OCI-LY7 (cell line): ENCODE measurements around the gene GLIPR2. TPM values are rescaled to one million over a fixed set of nuclear protein-coding genes. Genes with fewer than 3 reads are reported as not detected.
A peak's percentile ranks its signal among the peaks of the same experiment; 100 is the strongest.

Experiments
- BruUV-seq: library from RNA; stranded (reverse); fragments of 400-500 nt; replicated peaks from 2 replicates; lab custom pipeline; 2021; lab: Mats Ljungman, UMichigan
- CTCF ChIA-PET: fragments of 300-600 bp; sonication (Branson Sonifier 250); formaldehyde crosslinking; loops from one replicate; lab custom pipeline; 2022; ENCODE audit warnings: antibody characterized with exemption; ENCODE audit not compliant: unreplicated experiment; lab: Charles Lee
- POLR2A ChIA-PET: fragments of 300-600 bp; sonication (Branson Sonifier 250); formaldehyde crosslinking; loops from one replicate; lab custom pipeline; 2022; ENCODE audit warnings: antibody characterized with exemption; lab: Charles Lee
- DNase-seq: peaks from one replicate; pipeline ENCODE4 v3.0.0-alpha.2; 2015; ENCODE audit warnings: low spot score
- H2AFZ ChIP-seq: fragments of 200-600 bp; sonication (generic), shearing (Covaris generic); 2 replicates; pipeline ENCODE4 v1.6.1; 2014; ENCODE audit warnings: mild to moderate bottlenecking, antibody characterized with exemption, low read length, moderate library complexity
- H3K27ac ChIP-seq: fragments of 200-600 bp; sonication (generic); 2 replicates; pipeline ENCODE4 v1.5.1; 2014; ENCODE audit warnings: mixed run types, low read depth, mild to moderate bottlenecking, moderate library complexity, low read length, inconsistent platforms; ENCODE audit not compliant: poor library complexity, severe bottlenecking
- H3K36me3 ChIP-seq: fragments of 200-600 bp; sonication (generic); 2 replicates; pipeline ENCODE4 v1.6.1; 2014; ENCODE audit warnings: mild to moderate bottlenecking, antibody characterized with exemption, low read length, moderate library complexity, mixed read lengths; ENCODE audit not compliant: insufficient read depth
- H3K4me1 ChIP-seq: fragments of 200-600 bp; sonication (generic); 2 replicates; pipeline ENCODE4 v1.5.1; 2014; ENCODE audit warnings: mild to moderate bottlenecking, low read length; ENCODE audit not compliant: insufficient read depth, poor library complexity, severe bottlenecking
- H3K4me2 ChIP-seq: fragments of 200-600 bp; sonication (generic); 2 replicates; pipeline ENCODE4 v1.6.1; 2014; ENCODE audit warnings: mild to moderate bottlenecking, low read length
- H3K4me3 ChIP-seq: fragments of 200-600 bp; sonication (generic); 2 replicates; pipeline ENCODE4 v1.5.1; 2014; ENCODE audit warnings: mild to moderate bottlenecking, low read depth, low read length; ENCODE audit not compliant: poor library complexity, severe bottlenecking
- H3K79me2 ChIP-seq: fragments of 200-600 bp; sonication (generic); 2 replicates; pipeline ENCODE4 v1.6.1; 2016; ENCODE audit warnings: low read depth, mild to moderate bottlenecking, low read length, moderate library complexity, mixed read lengths; ENCODE audit not compliant: insufficient read depth
- H3K9me2 ChIP-seq: fragments of 200-600 bp; sonication (generic); 2 replicates; pipeline ENCODE4 v1.6.1; 2016; ENCODE audit warnings: mild to moderate bottlenecking, low read length, mixed read lengths; ENCODE audit not compliant: insufficient read depth
- H3K9me3 ChIP-seq: fragments of 200-600 bp; sonication (generic); 2 replicates; pipeline ENCODE4 v1.6.1; 2014; ENCODE audit warnings: mild to moderate bottlenecking, mixed run types, low read length, mixed read lengths
- H4K20me1 ChIP-seq: fragments of 200-600 bp; sonication (generic); 2 replicates; pipeline ENCODE4 v1.6.1; 2014; ENCODE audit warnings: mild to moderate bottlenecking, antibody characterized with exemption, low read length, moderate library complexity, mixed read lengths; ENCODE audit not compliant: insufficient read depth
- EZH2phosphoT487 ChIP-seq: fragments of 200-600 bp; sonication (generic); IDR thresholded peaks from 2 replicates; pipeline ENCODE4 v1.6.1; 2018; ENCODE audit warnings: low read depth, borderline replicate concordance, mild to moderate bottlenecking, mixed run types, antibody characterized with exemption, low read length, moderate library complexity, mixed read lengths
- intact Hi-C: fragments of 100-400 bp; cut with micrococcal nuclease; formaldehyde crosslinking; loops from one replicate; pipeline ENCODE4 v1.10.0; 2022; ENCODE audit not compliant: unreplicated experiment
- total RNA-seq, 2 experiments: library from RNA; depleted of rRNA in 1 of 2; stranded (reverse); fragments of >200 nt in 1 of 2; shearing (Covaris generic) in 1 of 2; gene quantifications; 2 replicates each; pipeline ENCODE4 v1.2.3, GENCODE V29; 2014 to 2022
- TF ChIP-seq, protein P1 (sequence below): fragments of 200-600 bp; sonication (generic); conservative IDR thresholded peaks from 2 replicates; pipeline ENCODE4 v1.5.1; 2014; ENCODE audit warnings: mild to moderate bottlenecking, antibody characterized with exemption, low read length, moderate library complexity, mixed read lengths

The GLIPR2 gene
- total RNA-seq, 2 experiments from 2014 or later = not detected

DNA sequence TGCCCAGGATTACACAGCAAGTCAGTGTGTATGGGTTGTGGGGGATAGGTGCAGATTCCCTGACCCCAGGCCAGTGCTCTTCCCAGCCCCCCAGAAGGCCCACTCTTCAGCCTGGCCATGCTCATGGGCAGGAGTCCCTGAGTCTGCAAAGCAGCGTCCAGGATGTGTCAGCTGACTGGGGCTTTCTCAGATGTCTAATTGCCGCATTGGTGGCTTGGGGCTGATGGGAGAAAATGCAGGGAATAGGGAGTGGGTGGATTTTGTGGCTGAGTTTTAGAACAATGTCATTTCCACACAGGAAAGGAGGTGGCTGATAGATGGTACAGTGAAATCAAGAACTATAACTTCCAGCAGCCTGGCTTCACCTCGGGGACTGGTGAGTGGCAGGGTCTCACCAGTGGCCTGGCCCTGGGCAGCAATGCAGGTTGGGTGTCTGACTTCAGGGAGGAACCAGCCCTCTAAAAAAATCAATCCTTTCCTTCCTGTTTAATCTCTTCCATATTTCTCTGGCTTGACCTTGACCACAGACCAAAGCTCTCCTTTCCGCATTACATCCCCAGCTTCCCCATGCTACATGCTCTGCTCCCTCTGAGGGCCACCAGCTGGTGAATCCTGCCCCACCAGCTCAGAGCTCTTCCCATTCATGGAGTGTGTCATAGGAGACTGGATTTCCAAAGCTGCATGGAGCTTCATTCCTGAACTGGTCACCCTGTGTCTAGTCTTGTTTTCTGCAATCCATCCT, 14.2 kb downstream of the GLIPR2 start:
- Histone ChIP-seq H3K4me3 (peak overlapping the region; percentile 64), H2AFZ (no peak overlapping the region; the same call in 1 of the 2 replicates)

DNA sequence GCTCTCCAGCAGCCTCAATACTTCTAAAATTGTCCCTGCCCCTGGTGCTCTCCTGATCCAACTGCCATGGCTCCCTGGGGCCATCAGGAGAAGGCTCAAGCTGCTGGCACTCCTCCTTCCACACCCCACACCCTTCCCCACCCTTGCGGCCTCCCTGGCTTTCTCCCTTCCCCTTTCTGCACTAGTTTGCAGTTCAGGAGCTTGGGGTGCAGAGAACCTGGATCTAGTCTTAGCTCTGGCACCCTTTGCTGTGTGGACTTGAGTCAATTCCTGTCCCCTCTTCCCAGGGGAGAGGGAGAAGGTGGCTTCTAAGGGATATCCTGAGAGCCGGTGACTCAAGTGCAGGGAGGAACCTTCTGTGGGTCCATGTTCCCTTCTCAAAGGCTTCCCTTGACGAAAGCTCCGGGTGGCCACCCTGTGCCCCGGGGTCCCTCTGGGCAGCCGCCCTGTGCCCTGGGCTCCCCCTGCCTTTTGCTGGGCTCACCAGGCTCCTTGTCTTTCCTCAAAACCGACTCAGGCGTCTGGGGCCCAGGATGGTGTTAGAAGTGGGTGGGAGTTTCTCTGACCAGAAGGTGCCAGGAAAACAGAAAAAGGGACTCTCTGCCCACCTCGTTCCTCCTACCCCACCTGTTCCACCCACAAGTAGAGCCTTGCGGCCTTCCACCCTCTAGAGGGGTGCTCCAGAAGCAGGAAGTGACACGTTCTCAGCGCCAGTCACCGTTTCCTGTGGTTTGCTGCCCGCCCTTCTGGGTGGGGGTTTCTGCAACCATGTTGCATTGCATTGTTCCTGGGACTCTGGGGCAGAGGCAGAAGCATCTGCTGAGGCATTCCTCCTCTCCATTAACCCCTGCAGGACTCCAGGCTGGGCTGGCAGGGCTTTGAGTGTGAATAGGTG, 15.0 kb downstream of the GLIPR2 start:
- Histone ChIP-seq H3K27ac (peak overlapping the region; percentile 74), H2AFZ (peak overlapping the region; percentile 68), H3K9me3 (0 out of 2 replicates have a peak, but pooled peaks cover 3% of the 10 kb centered on the region), H3K4me1 (peaks cover 46% of the 10 kb centered on the region), H3K4me2 (peak overlapping the region; percentile 74), H3K79me2 (no peaks in the 10 kb centered on the region), H3K4me3 (peak overlapping the region; percentile 64), H3K36me3 (no peaks in the 10 kb centered on the region), H4K20me1 (no peaks in the 10 kb centered on the region), H3K9me2 (no peaks in the 10 kb centered on the region)
- ChIA-PET POLR2A (interaction anchor here (0.5 to 2.5 kb wide), 12 partner anchors 9 to 1037 kb away, joined by 3 to 13 read pairs (median 4); partner anchors contain the start of genes CLTA and GNE), CTCF (interaction anchor here (0.7 to 1.1 kb wide), 3 partner anchors 15 to 115 kb away, joined by 3 to 8 read pairs (median 6); partner anchors contain the start of gene RECK)
- TF ChIP-seq EZH2phosphoT487 = no peak
- TF ChIP-seq, protein P1, sequence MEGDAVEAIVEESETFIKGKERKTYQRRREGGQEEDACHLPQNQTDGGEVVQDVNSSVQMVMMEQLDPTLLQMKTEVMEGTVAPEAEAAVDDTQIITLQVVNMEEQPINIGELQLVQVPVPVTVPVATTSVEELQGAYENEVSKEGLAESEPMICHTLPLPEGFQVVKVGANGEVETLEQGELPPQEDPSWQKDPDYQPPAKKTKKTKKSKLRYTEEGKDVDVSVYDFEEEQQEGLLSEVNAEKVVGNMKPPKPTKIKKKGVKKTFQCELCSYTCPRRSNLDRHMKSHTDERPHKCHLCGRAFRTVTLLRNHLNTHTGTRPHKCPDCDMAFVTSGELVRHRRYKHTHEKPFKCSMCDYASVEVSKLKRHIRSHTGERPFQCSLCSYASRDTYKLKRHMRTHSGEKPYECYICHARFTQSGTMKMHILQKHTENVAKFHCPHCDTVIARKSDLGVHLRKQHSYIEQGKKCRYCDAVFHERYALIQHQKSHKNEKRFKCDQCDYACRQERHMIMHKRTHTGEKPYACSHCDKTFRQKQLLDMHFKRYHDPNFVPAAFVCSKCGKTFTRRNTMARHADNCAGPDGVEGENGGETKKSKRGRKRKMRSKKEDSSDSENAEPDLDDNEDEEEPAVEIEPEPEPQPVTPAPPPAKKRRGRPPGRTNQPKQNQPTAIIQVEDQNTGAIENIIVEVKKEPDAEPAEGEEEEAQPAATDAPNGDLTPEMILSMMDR = no peak
- intact Hi-C loops = loop anchor here (2.0 to 5.0 kb wide), 2 partner anchors 39 to 49 kb away; partner anchors contain the start of gene CLTA
- DNase-seq = peak; percentile 92
- BruUV-seq = TSS peak; percentile 73

More for the DNA sequence above, 14.2 kb downstream of the GLIPR2 start:
- H3K4me2 ChIP-seq = peak overlapping the region; percentile 74
- BruUV-seq = no TSS peak
- peaks cover 5% of the 10 kb centered on the region; the same call in 1 of the 2 replicates for H3K9me3 ChIP-seq
- DNase-seq = no peak
- no peaks in the 10 kb centered on the region for H4K20me1 ChIP-seq
- H3K4me1 ChIP-seq = peaks cover 46% of the 10 kb centered on the region
- peak overlapping the region; percentile 74 for H3K27ac ChIP-seq
- intact Hi-C loops = loop anchor here (5.0 kb wide), 1 partner anchor 48 kb away; no protein-coding TSS in a partner anchor
- H3K9me2 ChIP-seq = no peaks in the 10 kb centered on the region
- no peaks in the 10 kb centered on the region for H3K36me3 ChIP-seq
- CTCF ChIA-PET = interaction anchor here (1.1 to 1.2 kb wide), 2 partner anchors 8 to 35 kb away, joined by 3 to 6 read pairs; no protein-coding TSS in a partner anchor
- TF ChIP-seq, protein P1 = no peak
- no peak for TF ChIP-seq EZH2phosphoT487
- H3K79me2 ChIP-seq = no peaks in the 10 kb centered on the region
- POLR2A ChIA-PET = interaction anchor here (0.5 to 2.5 kb wide), 6 partner anchors 8 to 1036 kb away, joined by 3 to 13 read pairs (median 4); partner anchors contain the start of genes CLTA and GNE
